ENCODE data around the gene EME1.

The EME1 gene, protein sequence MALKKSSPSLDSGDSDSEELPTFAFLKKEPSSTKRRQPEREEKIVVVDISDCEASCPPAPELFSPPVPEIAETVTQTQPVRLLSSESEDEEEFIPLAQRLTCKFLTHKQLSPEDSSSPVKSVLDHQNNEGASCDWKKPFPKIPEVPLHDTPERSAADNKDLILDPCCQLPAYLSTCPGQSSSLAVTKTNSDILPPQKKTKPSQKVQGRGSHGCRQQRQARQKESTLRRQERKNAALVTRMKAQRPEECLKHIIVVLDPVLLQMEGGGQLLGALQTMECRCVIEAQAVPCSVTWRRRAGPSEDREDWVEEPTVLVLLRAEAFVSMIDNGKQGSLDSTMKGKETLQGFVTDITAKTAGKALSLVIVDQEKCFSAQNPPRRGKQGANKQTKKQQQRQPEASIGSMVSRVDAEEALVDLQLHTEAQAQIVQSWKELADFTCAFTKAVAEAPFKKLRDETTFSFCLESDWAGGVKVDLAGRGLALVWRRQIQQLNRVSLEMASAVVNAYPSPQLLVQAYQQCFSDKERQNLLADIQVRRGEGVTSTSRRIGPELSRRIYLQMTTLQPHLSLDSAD

DNA sequence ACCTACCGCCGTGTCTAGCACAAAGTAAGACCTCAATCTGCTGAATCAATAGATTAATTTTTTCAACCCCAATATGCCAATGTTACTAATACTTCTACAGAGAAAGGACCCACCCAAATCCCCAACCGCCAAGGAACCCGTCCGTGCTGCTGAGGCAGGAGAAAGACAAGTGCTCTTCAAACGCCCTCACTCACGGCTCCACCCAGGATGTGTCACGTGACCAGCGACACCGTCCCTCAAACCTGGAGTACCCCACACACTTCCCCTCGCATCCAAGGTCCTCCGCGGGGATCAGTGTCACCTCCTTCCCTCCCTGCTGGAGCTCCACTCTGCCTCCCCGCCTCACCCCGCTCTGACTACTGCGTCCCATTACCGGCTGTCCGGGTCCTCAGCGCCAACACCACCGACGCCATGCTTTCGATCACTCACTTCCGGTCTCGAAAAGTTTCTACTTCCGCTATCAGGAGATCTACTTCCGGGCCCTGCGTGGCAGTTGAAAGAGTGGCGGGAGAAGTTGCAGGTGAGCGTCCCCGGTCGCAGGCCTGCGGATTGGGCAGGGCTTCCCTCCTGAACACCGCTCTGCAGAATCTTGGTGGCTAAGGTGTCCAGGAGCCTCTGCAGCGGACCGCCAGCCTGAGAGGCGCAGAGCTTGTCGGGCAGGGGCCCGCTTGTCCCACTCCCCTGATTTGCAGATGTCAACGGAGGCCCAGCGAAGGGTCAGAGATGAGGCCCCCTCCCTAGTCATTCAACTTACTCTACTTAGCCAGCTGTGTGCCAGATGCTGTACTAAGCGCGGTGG, at the start of gene EME1, which contains the start of gene MRPL27:
EME1 (plus strand) TSS at position 472 of the 799 bp plus-strand sequence. CDS start 1,980 bp downstream, outside the sequence.
MRPL27 (minus strand) TSS at position 427 of the 799 bp plus-strand sequence; CDS start at position 413, 14 bp downstream.
- TF ChIP-seq CTCF (IDR thresholded peaks at IDR 0.05; ENCODE audit: low read depth, low read length, missing control alignments) = no peak
- peak within 1 kb of the TSS; percentile 73 for H3K4me3 ChIP-seq (ENCODE audit: low read depth, low read length)
- DNase-seq (ENCODE audit: low read depth) = peak; percentile 83

- no peak for DNase-seq (ENCODE audit: low read depth)
- H3K4me3 ChIP-seq (ENCODE audit: low read depth, low read length) = no peak overlapping the region
- no peak for TF ChIP-seq CTCF (IDR thresholded peaks at IDR 0.05; ENCODE audit: low read depth, low read length, missing control alignments)
Observed at GRCh38 chr17:50325906-50326305, 47.1 kb upstream of the EME1 start.

DNA sequence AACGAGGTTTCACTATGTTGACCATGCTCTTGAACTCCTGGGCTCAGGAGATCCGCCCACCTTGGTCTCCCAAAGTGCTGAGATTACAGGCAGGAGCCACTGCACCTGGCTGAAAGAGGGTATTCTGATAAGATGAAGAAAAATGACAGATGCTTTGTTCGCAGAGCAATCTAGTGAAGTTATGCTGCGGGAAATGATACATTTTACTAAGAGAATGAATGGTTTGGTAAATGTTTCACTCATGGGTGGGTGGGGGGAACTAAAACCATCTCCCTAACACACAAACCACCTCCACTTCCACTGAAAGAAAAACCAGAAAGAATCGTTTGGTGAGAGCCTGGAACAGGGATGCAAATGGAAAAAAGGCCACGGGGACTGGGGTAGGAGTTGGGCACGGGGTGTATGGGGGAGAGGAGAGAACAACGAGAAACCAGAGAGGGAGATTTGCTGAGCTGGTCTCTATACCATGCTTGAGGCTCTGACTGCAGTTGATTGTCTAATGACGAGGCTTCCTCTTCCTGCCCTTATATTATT, 46.1 kb upstream of the EME1 start:
- TF ChIP-seq CTCF (IDR thresholded peaks at IDR 0.05; ENCODE audit: low read depth, low read length, missing control alignments) = no peak
- no peak for DNase-seq (ENCODE audit: low read depth)
- H3K4me3 ChIP-seq (ENCODE audit: low read depth, low read length) = no peak overlapping the region

GRCh38 chr17:50328363-50329325, 44.4 kb upstream of the EME1 start:
- H3K4me3 ChIP-seq (ENCODE audit: low read depth, low read length) = no peak overlapping the region
- no peak for DNase-seq (ENCODE audit: low read depth)

GRCh38 chr17:50329716-50330115, 43.3 kb upstream of the EME1 start:
- no peak overlapping the region for H3K4me3 ChIP-seq (ENCODE audit: low read depth, low read length)
- DNase-seq (ENCODE audit: low read depth) = no peak

More at GRCh38 chr17:50328363-50329325, 44.4 kb upstream of the EME1 start:
- no peak for TF ChIP-seq CTCF (IDR thresholded peaks at IDR 0.05; ENCODE audit: low read depth, low read length, missing control alignments)

More at GRCh38 chr17:50329716-50330115, 43.3 kb upstream of the EME1 start:
- TF ChIP-seq CTCF (IDR thresholded peaks at IDR 0.05; ENCODE audit: low read depth, low read length, missing control alignments) = no peak

Measured in GM12864 (cell line).